ENCODE results near the gene TUBGCP6.

- TF ChIP-seq EZH2 (IDR thresholded peaks at IDR 0.05; ENCODE audit: borderline replicate concordance) (no peak), EZH2phosphoT487 (IDR thresholded peaks at IDR 0.05; ENCODE audit: low read depth, severe bottlenecking, unreplicated experiment) (no peak)
Measured at GRCh38 chr22:50294319-50294656, 49.5 kb upstream of the TUBGCP6 start.

Data from hepatocyte (in vitro differentiated cells).